ENCODE data around the gene DENND2D.
A peak's percentile ranks its signal among the peaks of the same experiment; 100 is the strongest.

Gene DENND2D

GRCh38 chr1:111199329-111199728 lies 1.1 kb downstream of the DENND2D start:
- Histone ChIP-seq H3K27me3 (replicated peaks; ENCODE audit: control insufficient read depth, insufficient read depth, low read length) (no peaks in the 10 kb centered on the region), H3K4me3 (replicated peaks; ENCODE audit: low read depth, low read length) (peak overlapping the region; percentile 63), H3K36me3 (ENCODE audit: control insufficient read depth, insufficient read depth, low read length) (peaks cover 27% of the 10 kb centered on the region)
- no peak for DNase-seq (ENCODE audit: extremely low read depth, insufficient read length)
- TF ChIP-seq, protein P1, sequence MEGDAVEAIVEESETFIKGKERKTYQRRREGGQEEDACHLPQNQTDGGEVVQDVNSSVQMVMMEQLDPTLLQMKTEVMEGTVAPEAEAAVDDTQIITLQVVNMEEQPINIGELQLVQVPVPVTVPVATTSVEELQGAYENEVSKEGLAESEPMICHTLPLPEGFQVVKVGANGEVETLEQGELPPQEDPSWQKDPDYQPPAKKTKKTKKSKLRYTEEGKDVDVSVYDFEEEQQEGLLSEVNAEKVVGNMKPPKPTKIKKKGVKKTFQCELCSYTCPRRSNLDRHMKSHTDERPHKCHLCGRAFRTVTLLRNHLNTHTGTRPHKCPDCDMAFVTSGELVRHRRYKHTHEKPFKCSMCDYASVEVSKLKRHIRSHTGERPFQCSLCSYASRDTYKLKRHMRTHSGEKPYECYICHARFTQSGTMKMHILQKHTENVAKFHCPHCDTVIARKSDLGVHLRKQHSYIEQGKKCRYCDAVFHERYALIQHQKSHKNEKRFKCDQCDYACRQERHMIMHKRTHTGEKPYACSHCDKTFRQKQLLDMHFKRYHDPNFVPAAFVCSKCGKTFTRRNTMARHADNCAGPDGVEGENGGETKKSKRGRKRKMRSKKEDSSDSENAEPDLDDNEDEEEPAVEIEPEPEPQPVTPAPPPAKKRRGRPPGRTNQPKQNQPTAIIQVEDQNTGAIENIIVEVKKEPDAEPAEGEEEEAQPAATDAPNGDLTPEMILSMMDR (IDR thresholded peaks at IDR 0.05; ENCODE audit: insufficient read depth, low read length, poor library complexity, severe bottlenecking) = no peak

DNA sequence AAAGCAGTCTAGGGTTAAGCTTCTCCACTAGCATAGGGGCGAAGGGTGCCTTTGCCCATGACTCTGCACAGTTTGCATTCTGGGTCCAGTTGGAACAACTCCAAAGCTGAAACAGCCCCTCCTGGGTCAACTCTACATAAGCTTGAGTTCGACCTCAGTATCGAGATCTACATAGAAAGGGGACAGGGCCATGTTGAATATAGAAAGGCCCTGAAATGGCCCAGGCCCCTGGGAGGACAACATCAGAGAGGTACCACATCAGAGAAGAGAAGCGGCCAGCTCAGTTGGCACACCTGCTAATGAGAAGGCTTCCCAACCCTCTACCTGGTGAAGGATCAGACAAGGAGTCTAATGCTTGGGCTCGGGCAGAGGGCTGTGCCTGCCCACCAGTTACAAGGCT lies 1.6 kb downstream of the DENND2D start:
- TF ChIP-seq, protein P1 (IDR thresholded peaks at IDR 0.05; ENCODE audit: insufficient read depth, low read length, poor library complexity, severe bottlenecking) = no peak
- H3K27me3 ChIP-seq (replicated peaks; ENCODE audit: control insufficient read depth, insufficient read depth, low read length) = no peaks in the 10 kb centered on the region
- DNase-seq (ENCODE audit: extremely low read depth, insufficient read length) = no peak
- peaks cover 30% of the 10 kb centered on the region for H3K36me3 ChIP-seq (ENCODE audit: control insufficient read depth, insufficient read depth, low read length)
- peak overlapping the region; percentile 63 for H3K4me3 ChIP-seq (replicated peaks; ENCODE audit: low read depth, low read length)

DNA sequence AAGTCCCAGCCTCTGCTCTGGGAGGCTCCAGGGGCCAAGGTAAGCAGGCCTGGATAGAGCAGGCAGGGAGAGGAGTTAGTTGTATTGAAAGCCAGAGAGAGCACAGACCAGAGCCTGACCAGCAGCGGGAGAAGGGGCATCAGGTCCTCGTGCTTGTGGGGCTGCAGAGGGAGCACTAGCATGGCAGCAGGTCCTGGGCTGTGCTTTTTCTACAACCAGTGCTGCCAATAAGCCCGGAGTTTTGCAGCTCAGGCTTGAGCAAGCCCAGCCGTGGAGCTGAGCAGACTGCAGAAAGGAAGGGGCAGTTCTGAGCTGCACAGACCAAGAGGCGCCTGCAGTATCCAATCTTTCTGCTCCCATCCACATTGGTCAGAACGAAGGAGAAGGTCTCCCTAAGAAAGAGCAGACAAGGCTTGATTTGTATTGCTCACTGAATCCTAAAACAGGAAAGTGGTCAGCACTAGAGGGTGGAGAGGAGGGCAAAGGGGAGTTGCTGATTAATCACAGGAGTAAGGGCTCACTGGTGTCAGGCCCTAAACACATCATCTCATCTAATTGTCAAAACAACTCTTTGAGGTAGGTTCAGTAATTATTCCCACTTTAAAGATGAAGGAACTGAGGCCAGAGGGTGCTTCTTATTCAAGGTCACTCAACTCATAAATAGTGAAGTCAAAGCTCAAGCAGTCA lies 2.7 kb downstream of the DENND2D start:
- peaks cover 30% of the 10 kb centered on the region for H3K36me3 ChIP-seq (ENCODE audit: control insufficient read depth, insufficient read depth, low read length)
- H3K27me3 ChIP-seq (replicated peaks; ENCODE audit: control insufficient read depth, insufficient read depth, low read length) = no peaks in the 10 kb centered on the region
- peak; percentile 59 for DNase-seq (ENCODE audit: extremely low read depth, insufficient read length)
- peak overlapping the region; percentile 63 for H3K4me3 ChIP-seq (replicated peaks; ENCODE audit: low read depth, low read length)
- TF ChIP-seq, protein P1 (IDR thresholded peaks at IDR 0.05; ENCODE audit: insufficient read depth, low read length, poor library complexity, severe bottlenecking) = peak; percentile 78

DNA sequence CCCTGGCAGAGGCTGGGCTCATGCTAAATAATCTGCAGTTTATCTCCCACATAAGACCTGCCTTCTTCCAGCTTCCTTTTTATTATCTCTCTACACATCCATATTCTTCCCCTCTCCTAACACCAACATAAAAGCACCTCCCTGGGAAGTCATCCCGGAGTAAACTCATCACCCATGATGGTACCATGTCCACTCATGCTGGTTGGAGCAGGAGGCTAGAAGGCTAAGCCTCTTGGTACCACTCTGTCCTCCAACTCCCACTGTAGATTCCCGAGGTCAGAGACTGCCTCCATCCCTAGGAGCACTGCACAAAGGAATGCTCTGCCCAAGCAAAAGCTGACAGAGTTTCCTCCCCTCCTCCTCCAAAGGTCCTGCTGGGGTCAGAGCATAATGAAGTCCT lies 4.2 kb downstream of the DENND2D start:
- TF ChIP-seq, protein P1 (IDR thresholded peaks at IDR 0.05; ENCODE audit: insufficient read depth, low read length, poor library complexity, severe bottlenecking) = no peak
- Histone ChIP-seq H3K36me3 (ENCODE audit: control insufficient read depth, insufficient read depth, low read length) (peaks cover 37% of the 10 kb centered on the region), H3K27me3 (replicated peaks; ENCODE audit: control insufficient read depth, insufficient read depth, low read length) (no peaks in the 10 kb centered on the region), H3K4me3 (replicated peaks; ENCODE audit: low read depth, low read length) (peak overlapping the region; percentile 63)
- no peak for DNase-seq (ENCODE audit: extremely low read depth, insufficient read length)

DNA sequence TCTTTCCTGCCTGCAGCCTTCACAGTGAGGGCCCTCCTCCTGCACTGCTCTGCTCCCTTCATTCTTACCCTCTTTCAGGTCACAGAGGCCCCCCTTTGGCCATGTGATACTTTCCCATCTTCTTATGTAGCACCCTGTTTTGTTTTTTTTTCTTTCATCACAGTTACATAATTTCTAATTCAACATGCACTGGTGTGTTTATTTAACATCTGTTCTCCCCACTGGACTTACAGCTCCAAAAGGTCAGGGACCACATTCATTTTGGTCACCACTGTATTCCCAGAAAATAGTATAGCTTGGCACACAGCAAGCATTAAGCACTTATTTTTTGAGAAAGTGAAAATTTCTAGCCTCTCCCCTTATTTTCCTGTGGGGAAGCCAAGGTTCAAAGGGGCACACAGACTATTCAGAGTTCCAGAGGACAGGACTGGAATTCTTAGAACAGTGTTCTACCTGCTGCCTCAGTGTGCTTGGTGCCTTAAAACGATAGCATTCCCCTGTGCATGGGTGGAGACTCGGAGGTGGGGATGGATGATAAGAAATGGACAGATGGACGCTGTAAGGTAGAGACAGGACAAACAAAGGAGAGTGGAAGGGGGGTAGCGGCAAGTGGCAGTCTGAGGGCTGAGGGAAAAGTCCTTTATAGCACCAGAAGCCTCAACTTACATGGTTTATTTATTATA lies 5.3 kb downstream of the DENND2D start:
- Histone ChIP-seq H3K27me3 (replicated peaks; ENCODE audit: control insufficient read depth, insufficient read depth, low read length) (no peaks in the 10 kb centered on the region), H3K4me3 (replicated peaks; ENCODE audit: low read depth, low read length) (no peak overlapping the region), H3K36me3 (ENCODE audit: control insufficient read depth, insufficient read depth, low read length) (peaks cover 38% of the 10 kb centered on the region)
- TF ChIP-seq, protein P1 (IDR thresholded peaks at IDR 0.05; ENCODE audit: insufficient read depth, low read length, poor library complexity, severe bottlenecking) = no peak
- DNase-seq (ENCODE audit: extremely low read depth, insufficient read length) = no peak

Measured in GM06990 (cell line).